ENCODE measurements around the gene ZDHHC8. TPM values are rescaled to one million over a fixed set of nuclear protein-coding genes. Genes with fewer than 3 reads are reported as not detected.

The ZDHHC8 gene
- total and polyA plus RNA-seq, 5 experiments from 2014 or later = 1.4 to 99.2 (median 4.6) TPM

DNA sequence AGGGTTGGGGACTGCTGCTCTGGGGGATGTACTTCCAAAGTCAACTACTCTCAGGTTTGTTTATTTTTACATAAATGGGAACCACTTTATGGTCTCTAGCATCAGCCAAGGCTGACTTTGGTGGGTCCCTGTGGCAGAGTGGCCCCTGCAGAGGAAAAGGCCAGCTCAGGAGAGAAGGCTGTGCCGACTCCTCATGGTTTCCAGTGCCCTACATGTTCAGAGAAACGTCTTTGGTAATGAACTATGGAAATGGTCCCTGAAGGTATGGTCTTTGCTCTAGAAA is 3.0 kb upstream of the ZDHHC8 start:
- H3K4me3 Mint-ChIP-seq = no peak overlapping the region
- H3K27me3 Mint-ChIP-seq = no peaks in the 10 kb centered on the region
- no peaks in the 10 kb centered on the region for H3K9me3 Mint-ChIP-seq
- peaks cover 4 to 31% (median 18%) of the 10 kb centered on the region in 4 donors for H3K4me1 Mint-ChIP-seq
- POLR2A ChIA-PET = interaction anchor here (3.3 kb wide), 1 partner anchor 11 kb away, joined by 14 read pairs; the partner anchor contains the start of gene TRMT2A
- no peak for DNase-seq
- H3K36me3 Mint-ChIP-seq = peaks cover 0 to 29% (median 0%) of the 10 kb centered on the region in 3 donors
- ATAC-seq = no peak
- H3K27ac Mint-ChIP-seq = peak overlapping the region in 4 of 10 donors; percentile 41 to 89 (median 80)

- ATAC-seq (peak in 1 of 2 donors; percentile 24), DNase-seq (peak in 8 of 10 donors; percentile 31 to 58 (median 50))
- Mint-ChIP-seq H3K9me3 (no peaks in the 10 kb centered on the region), H3K27ac (peak overlapping the region; percentile 44 to 90 (median 78)), H3K27me3 (no peaks in the 10 kb centered on the region), H3K4me3 (peak overlapping the region in 6 of 10 donors; percentile 24 to 74 (median 40)), H3K4me1 (peaks cover 5 to 31% (median 21%) of the 10 kb centered on the region in 4 donors), H3K36me3 (peaks cover 0 to 29% (median 0%) of the 10 kb centered on the region in 3 donors)
- POLR2A ChIA-PET = interaction anchor here (1.3 to 3.3 kb wide), 3 partner anchors 12 to 175 kb away, joined by 3 to 14 read pairs (median 4); partner anchors contain the start of genes TANGO2 and TRMT2A
Observed at GRCh38 chr22:20128902-20129746, 2.5 kb upstream of the ZDHHC8 start.

DNA sequence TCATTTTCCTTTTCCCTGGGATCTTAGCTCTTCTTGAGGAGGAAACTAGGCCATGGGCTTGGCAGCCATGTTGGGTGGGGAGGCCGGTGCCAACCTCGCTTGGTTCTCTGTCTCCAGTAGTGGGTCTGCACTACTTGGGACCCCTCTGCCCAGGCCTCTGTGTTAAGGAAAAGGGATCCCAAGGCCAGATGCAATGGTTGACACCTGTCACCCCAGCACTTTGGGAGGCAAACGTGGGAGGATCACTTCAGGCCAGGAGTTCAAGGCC is 1.9 kb upstream of the ZDHHC8 start:
- Mint-ChIP-seq H3K27ac (peak overlapping the region in 9 of 10 donors; percentile 44 to 90 (median 71)), H3K36me3 (peaks cover 0 to 29% (median 0%) of the 10 kb centered on the region in 3 donors), H3K9me3 (no peaks in the 10 kb centered on the region), H3K4me1 (peaks cover 5 to 35% (median 26%) of the 10 kb centered on the region in 4 donors), H3K4me3 (peak overlapping the region in 4 of 10 donors; percentile 10 to 74 (median 53)), H3K27me3 (no peaks in the 10 kb centered on the region)
- POLR2A ChIA-PET = interaction anchor here (1.2 to 3.3 kb wide), 4 partner anchors 11 to 176 kb away, joined by 3 to 14 read pairs (median 4); partner anchors contain the start of genes TANGO2 and TRMT2A
- DNase-seq (no peak), ATAC-seq (no peak)

DNA sequence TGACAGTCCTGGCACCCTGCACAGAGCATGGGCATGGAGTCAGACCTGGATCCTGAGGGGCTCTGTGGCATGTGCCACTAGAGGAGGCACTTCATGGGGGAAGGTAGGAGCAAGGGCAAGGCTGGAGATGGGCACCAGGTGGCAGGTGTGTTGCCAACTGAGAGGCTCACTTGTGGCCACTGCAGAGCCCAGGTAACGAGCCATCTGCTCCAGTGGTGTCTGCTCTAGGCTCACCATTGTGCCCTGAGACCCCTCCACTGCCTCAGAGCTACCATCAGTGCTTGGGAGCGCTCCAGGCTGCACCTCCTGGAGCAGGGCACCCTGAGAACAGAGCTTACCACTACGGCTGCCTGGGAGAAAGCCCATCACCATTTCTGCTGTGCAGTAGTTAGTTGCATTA is 1.3 kb upstream of the ZDHHC8 start:
- peak overlapping the region; percentile 18 to 78 (median 66) for H3K4me3 Mint-ChIP-seq
- peak in 2 of 10 donors; percentile 11 to 28 for DNase-seq
- no peaks in the 10 kb centered on the region for H3K27me3 Mint-ChIP-seq
- H3K9me3 Mint-ChIP-seq = no peaks in the 10 kb centered on the region
- peak in 1 of 2 donors; percentile 28 for ATAC-seq
- peaks cover 5 to 39% (median 28%) of the 10 kb centered on the region in 4 donors for H3K4me1 Mint-ChIP-seq
- H3K36me3 Mint-ChIP-seq = peaks cover 0 to 22% (median 0%) of the 10 kb centered on the region in 3 donors
- POLR2A ChIA-PET = interaction anchor here (0.6 to 3.3 kb wide), 5 partner anchors 12 to 178 kb away, joined by 3 to 14 read pairs (median 4); partner anchors contain the start of gene TRMT2A
- H3K27ac Mint-ChIP-seq = peak overlapping the region in 8 of 10 donors; percentile 9 to 87 (median 50)

DNA sequence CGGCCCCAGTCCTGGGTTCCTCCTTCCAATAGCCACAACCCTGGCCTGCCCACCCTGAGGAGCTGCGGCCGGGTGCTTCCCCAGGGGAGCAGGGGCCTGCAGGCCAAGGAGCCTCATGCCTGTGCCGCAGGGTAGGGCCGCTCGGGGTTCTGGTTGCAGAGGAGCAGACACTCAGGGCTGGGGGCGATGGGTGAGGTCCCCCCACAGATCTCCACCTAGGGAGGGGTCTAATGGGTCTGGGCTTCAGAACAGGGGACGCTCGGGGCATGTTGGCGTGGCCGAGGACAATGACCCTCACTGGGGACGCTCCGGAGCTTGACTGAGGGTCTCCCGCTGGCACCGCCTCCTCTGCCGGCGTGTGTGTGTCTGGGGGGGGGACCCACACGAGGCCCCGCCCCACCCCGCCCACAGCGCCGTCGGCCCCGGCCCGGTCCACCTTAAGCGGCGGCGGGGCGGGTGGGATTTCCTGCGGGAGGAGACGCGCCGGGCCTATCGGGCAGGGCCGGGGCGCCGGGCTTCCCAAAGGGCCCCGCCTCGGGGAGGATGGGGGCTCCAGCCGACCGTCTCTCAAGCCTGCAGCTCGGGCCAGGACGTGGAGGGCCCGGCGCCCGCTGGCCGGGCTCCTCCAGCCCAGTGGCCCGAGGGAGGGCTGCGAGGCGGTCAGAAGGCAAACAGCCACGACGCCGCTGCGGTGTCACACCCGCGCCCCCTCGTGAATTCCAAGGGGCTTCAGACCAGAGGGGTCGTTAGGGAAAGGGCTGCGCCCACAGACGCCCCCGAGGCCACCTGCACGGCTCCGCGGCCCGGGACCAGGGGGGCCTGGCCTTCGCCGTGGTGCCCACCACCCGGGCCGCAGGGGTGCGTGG is 640 bp upstream of the ZDHHC8 start:
- Mint-ChIP-seq H3K4me3 (peak overlapping the region; percentile 18 to 78 (median 64)), H3K4me1 (peaks cover 6 to 39% (median 28%) of the 10 kb centered on the region in 4 donors), H3K36me3 (peaks cover 0 to 17% (median 0%) of the 10 kb centered on the region in 3 donors), H3K27ac (peak overlapping the region in 6 of 10 donors; percentile 37 to 86 (median 76)), H3K9me3 (no peaks in the 10 kb centered on the region), H3K27me3 (no peaks in the 10 kb centered on the region)
- peak; percentile 68 to 88 (median 76) for DNase-seq
- POLR2A ChIA-PET = interaction anchor here (0.6 to 3.3 kb wide), 5 partner anchors 13 to 177 kb away, joined by 3 to 14 read pairs (median 4); partner anchors contain the start of gene TRMT2A
- ATAC-seq = peak; percentile 81 to 83

- Mint-ChIP-seq H3K36me3 (peaks cover 0 to 6% (median 0%) of the 10 kb centered on the region in 3 donors), H3K27ac (peak overlapping the region in 3 of 10 donors; percentile 27 to 66 (median 35)), H3K9me3 (no peaks in the 10 kb centered on the region), H3K4me3 (peak overlapping the region; percentile 67 to 88 (median 72)), H3K27me3 (no peaks in the 10 kb centered on the region), H3K4me1 (peaks cover 8 to 48% (median 36%) of the 10 kb centered on the region in 4 donors)
- DNase-seq = peak in 4 of 10 donors; percentile 16 to 37 (median 28)
- POLR2A ChIA-PET = no interaction called here
- ATAC-seq = peak; percentile 11 to 38
Observed at GRCh38 chr22:20131859-20132685, 468 bp downstream of the ZDHHC8 start.

- no peaks in the 10 kb centered on the region for H3K36me3 Mint-ChIP-seq
- DNase-seq (no peak), ATAC-seq (no peak)
- H3K9me3 Mint-ChIP-seq = no peaks in the 10 kb centered on the region
- peaks cover 11 to 52% (median 40%) of the 10 kb centered on the region in 4 donors for H3K4me1 Mint-ChIP-seq
- peak overlapping the region in 5 of 10 donors; percentile 27 to 80 (median 63) for H3K27ac Mint-ChIP-seq
- peak overlapping the region; percentile 67 to 88 (median 72) for H3K4me3 Mint-ChIP-seq
- POLR2A ChIA-PET = no interaction called here
- no peaks in the 10 kb centered on the region for H3K27me3 Mint-ChIP-seq
Observed at GRCh38 chr22:20132686-20133246, 1.2 kb downstream of the ZDHHC8 start.

GRCh38 chr22:20133930-20134549 is 2.4 kb downstream of the ZDHHC8 start:
- DNase-seq (no peak), ATAC-seq (no peak)
- Mint-ChIP-seq H3K4me1 (peaks cover 11 to 58% (median 43%) of the 10 kb centered on the region in 4 donors), H3K4me3 (peak overlapping the region; percentile 44 to 88 (median 70)), H3K36me3 (no peaks in the 10 kb centered on the region), H3K9me3 (no peaks in the 10 kb centered on the region), H3K27ac (peak overlapping the region in 4 of 10 donors; percentile 21 to 79 (median 60)), H3K27me3 (no peaks in the 10 kb centered on the region)
- POLR2A ChIA-PET = no interaction called here

GRCh38 chr22:20135265-20135664 is 3.7 kb downstream of the ZDHHC8 start:
- no peaks in the 10 kb centered on the region for H3K27me3 Mint-ChIP-seq
- DNase-seq (no peak), ATAC-seq (no peak)
- H3K36me3 Mint-ChIP-seq = peaks cover 0 to 7% (median 0%) of the 10 kb centered on the region in 3 donors
- POLR2A ChIA-PET = no interaction called here
- H3K27ac Mint-ChIP-seq = peak overlapping the region in 4 of 10 donors; percentile 8 to 53 (median 22)
- H3K9me3 Mint-ChIP-seq = no peaks in the 10 kb centered on the region
- H3K4me3 Mint-ChIP-seq = no peak overlapping the region
- peaks cover 13 to 48% (median 39%) of the 10 kb centered on the region in 4 donors for H3K4me1 Mint-ChIP-seq

- peak overlapping the region in 2 of 10 donors; percentile 2 to 12 for H3K4me3 Mint-ChIP-seq
Observed at GRCh38 chr22:20135806-20136602, 4.4 kb downstream of the ZDHHC8 start.

More at GRCh38 chr22:20135806-20136602, 4.4 kb downstream of the ZDHHC8 start:
- no peaks in the 10 kb centered on the region for H3K27me3 Mint-ChIP-seq
- POLR2A ChIA-PET = no interaction called here
- H3K27ac Mint-ChIP-seq = peak overlapping the region in 3 of 10 donors; percentile 34 to 59 (median 37)
- H3K9me3 Mint-ChIP-seq = no peaks in the 10 kb centered on the region
- no peak for ATAC-seq
- H3K4me1 Mint-ChIP-seq = peaks cover 13 to 46% (median 39%) of the 10 kb centered on the region in 4 donors
- H3K36me3 Mint-ChIP-seq = peaks cover 0 to 7% (median 0%) of the 10 kb centered on the region in 3 donors
- no peak for DNase-seq
